HG02973 (cell line): ENCODE data around the gene XYLT1.

Experiments
- ATAC-seq: cut with Tn5 transposase; IDR thresholded peaks from one replicate; pipeline ENCODE4 v1.9.1; 2021; ENCODE audit warnings: moderate library complexity; ENCODE audit not compliant: unreplicated experiment

Gene XYLT1

DNA sequence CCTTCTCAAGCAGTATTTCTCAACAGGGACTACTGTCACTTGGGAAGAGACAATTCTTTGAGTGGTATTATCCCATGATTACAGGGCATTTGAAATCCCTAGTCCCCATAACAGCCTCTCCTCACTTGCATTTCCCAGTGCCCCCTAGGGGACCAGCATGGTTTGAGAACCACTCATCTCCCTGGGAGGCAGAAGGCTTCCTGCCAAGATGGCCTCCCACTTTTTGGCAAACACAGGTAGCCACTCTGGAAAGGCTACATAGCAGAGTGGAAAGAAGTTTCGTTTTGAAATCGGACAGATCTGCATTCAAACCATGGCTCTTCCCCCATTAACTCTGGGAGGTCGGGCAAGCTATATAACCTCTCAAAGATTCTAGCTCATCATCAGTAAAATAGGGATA, 256.8 kb downstream of the XYLT1 start:
- ATAC-seq: no peak

DNA sequence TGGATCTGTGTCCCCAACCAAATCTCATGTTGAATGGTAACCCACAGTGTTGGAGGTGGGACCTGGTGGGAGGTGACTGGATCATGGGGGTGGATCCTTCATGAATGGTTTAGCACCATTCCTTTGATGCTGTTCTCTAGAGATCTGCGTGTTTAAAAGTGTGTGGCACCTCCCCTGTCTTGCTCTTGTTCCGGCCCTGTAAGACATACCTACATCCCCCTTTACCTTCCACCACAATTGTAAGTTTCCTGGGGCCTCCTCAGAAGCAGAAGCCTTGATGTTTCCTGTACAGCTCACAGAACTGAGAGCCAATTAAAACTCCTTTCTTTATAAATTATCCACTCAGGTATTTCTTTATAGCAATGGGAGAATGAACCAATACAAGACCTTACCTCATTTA, 257.7 kb downstream of the XYLT1 start:
- ATAC-seq: no peak

DNA sequence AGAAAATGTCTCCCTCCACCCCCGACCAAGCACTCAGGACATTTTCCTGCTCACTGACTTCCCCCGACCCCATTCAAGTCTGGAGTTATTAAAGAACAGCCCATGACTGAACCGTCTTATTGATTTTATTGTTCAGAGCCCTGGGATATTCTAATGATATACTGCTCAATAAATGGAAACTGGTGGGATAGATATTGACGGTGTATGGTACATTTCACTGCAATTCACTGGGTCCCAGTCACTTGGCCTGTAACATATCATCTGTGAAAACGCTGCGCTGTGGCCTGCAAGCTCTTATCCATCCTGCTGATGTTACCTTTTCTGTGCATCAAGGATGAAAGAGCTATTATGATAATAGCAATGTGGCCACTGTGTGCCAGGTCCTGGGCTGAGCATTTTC, 258.2 kb downstream of the XYLT1 start:
- no peak for ATAC-seq

DNA sequence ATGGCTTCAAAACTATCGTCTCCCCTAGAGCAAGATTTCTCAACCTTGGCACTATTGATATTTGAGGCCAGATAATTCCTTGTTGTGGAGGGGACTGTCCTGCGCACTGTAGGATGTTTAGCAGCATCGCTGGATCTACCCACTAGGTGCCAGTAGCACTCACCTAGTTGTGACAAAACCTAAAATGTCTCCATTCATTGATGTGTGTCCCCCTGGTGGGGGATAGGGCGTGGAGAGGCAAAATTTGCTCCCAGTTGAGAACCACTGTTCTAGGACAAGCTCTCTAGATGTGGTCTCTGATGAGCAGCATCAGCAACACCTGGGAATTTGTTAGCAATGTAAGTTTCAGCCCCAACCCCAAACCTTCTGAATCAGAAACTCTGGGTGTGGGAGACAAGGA, 259.0 kb downstream of the XYLT1 start:
- no peak for ATAC-seq

DNA sequence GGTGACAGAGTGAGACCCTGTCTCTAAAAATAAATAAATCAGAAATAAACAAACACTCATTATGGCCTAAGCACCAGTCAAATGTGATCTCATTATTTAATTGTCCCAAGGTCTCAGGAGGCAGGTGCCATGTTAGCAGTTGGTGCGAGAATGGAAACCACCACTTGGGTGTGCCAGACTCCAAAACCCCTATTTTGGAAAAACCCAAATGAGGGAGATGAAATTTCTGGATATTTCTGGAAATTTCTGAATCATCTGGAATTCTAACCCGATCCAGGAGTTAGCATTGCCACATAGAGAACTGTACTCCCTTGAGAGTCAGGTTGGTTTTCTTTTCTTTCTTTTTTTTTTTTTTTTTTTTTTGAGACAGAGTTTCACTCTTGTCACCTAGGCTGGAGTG, 264.0 kb downstream of the XYLT1 start:
- ATAC-seq: no peak

DNA sequence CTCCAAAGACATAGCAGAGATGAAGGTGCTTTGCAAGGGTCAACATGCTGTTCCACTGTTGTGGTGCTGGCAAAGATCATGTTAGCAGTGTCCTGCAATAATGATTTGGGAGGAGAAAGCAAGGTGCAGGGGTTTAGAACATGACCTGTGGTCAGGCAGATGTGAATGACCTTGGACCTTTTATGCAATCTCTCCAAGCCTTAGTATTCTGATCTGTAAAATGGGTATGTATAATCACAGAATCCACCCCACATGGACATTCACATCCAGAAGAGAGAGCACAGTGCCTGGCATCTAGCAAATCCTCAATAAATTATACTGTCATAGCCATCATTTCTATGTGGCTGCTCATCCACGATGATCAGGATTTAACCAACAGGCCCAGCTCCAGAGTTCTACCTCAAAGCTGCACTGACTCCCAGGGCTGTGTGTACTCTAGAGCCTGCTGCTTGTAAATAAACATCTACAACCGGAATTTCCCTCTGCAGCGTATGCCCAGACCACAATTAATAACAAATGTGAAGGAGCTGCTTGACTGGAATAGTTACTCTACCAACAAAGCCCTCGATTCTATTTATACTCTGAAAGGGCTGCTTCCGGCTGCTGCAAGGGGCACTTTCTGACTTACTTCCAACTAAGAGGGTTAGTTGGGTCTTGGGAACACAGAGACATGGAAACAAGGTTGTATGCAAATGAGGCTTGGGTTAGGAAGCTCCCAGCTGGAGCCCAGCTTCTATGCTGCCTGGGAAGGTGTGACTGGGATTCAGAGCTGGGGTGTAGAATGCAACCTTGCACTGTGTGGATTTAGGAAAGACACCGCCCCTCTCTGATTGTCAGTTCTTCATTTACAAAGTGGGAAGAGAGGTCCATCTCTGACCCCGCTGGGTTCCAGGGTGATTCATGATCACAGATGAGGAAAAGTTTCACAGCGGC, 265.2 kb downstream of the XYLT1 start:
- ATAC-seq: no peak

DNA sequence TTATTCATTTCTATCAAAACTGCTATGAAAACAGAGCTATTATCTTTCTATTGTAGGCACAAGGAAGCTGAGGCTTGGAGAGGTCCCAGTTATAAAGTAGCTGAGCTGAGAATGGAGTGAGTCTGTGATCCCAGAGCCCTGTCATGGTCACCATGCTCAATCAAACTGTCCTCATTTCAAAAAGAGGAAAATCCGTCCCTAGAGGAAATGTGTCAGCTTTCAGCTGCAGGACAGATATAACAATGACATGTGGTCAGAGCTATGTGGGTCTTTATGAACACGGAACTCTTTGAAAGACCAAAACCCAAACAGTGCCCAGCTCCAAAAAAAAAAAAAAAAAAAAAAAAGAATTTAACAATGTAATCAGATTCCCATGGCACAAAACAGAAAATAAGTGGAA, 266.1 kb downstream of the XYLT1 start:
- no peak for ATAC-seq

DNA sequence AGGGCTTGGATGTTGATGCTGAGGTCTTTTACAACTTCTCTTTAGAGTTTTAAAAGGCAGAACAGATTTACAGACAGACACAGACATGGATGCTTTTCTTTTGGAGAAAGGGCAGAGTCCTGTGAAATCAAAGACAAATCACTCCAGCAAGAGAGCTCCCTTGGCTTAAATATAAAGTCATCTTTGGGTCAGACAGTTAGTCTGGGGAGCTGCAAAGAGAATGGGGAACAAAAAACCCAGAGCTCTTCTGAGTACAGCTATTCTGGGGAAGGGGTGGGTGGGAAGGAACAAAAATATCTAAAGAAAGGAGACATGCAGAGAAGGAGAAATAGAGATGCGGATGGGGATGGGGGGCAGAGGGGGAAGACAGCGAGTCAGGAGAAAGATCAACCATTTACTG, 266.6 kb downstream of the XYLT1 start:
- ATAC-seq: no peak

DNA sequence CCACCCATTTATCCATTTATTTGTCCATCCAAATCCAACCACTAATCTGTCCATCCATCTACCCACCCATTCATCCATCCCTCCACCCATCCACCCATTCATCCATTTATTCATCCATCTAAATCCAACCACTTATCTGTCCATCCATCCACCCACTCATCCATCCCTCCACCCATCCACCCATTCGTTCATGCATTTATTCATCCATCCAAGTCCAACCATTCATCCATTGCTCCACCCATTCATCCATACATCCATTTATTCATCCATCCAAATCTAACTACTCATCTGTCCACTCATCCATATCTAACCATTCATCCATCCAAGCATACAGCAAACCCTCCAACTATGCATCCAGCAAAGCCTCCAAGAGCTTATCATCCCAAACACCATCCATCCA, 267.3 kb downstream of the XYLT1 start:
- no peak for ATAC-seq

DNA sequence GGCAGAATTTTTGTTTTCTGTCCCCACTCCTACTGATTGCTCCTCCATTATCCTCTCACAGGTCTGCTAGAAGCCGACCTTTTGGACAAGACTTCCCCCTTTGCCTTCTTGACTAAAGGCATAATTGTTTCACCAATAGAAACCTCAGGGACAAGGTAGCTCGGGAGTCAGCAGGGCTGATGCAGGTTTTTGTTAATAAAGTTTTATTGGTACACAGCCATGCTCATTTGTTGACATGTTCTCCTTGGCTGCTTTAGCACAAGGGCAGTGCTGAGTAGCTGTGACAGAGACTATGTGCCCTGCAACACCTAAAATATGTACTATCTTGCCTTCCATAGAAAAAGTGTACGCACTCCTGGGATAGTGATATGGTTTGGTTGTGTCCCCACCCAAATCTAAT, 271.6 kb downstream of the XYLT1 start:
- no peak for ATAC-seq

DNA sequence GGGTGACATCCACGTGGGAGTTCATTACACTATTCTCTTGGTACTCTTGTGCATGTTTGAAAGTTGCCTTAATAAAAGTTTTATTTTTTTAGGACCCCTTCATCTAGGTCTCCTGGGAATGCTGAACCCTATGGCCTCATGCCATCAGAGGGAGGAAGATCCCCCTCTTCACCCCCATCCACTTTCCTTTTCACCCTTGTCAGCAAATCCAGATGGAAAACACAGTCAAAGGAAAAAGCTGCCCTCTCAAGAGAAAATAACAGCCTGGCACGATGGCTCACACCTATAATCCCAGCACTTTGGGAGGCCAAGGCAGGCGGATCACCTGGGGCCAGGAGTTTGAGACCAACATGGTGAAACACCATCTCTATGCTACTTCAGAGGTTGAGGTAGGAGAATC, 274.2 kb downstream of the XYLT1 start:
- ATAC-seq: no peak

DNA sequence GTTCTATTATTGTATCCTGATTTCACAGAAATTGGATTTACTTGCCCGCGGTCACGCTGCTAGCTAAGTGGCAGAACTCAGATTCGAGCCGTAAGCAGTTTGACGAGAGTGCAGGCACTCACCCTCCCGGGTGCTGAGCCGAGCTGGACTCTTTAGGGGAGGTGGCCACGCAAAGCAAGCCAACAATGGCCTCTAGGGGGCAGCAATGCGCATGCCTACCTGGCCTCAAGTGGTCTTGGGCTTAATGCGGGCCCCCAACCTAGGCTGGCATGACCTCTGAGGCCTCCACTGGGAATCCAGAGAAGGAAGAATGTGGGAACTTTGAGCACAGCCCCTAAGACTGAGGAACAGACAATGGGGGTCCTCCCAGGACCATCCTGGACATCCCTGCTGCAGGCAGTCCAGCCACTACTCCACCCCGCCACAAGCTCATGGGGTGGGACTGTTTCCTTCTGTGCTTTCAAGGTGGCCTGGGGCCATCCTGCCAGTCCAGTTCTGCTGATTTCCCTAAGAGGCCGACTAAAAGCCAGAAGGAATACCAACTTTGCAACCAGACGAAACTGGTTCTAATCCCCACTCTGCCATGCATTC, 276.5 kb downstream of the XYLT1 start:
- ATAC-seq: no peak

DNA sequence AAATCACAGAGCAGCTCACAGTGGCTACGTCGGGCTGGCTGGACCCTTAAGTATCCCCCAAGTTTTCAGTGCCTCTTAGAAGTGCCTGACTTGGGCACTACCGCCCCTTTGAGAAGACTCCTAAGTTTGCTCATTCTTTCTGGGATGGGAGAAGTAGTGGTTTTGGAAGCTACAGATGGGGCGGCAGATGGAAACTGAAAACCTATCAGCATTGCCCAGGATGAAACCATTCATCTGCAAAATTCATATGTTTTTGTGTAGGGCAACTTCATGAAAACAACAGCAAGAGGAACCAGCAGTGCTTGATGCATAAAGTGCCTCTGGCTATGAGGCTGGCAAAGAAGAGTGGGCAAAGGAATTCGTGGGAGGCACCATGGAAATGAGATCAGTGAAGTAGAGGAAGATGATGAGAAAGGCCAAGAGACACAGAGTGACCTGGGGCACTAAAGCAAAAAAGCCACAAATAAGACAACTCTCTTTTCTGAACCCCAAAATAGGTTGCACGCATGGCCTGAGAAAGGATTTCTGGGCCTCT, 277.1 kb downstream of the XYLT1 start:
- ATAC-seq: no peak

DNA sequence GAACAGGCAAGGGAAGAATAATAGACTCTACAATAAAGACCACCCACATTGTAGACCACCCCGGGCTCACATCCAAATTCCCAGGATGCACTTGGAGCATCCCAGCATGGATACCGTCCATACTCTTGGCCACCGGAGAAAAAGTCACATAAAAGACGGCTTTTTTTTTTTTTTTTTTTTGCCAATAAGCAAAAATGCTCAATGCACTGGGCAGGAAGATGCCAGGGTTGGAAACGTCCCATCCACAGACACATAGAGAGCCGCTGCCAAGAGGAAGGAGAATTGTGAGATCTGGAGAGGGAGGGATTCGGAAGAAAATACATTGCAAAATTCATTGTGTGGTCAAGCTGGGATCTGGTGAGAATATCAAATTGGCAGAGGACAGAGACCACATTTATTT, 286.7 kb downstream of the XYLT1 start:
- no peak for ATAC-seq

DNA sequence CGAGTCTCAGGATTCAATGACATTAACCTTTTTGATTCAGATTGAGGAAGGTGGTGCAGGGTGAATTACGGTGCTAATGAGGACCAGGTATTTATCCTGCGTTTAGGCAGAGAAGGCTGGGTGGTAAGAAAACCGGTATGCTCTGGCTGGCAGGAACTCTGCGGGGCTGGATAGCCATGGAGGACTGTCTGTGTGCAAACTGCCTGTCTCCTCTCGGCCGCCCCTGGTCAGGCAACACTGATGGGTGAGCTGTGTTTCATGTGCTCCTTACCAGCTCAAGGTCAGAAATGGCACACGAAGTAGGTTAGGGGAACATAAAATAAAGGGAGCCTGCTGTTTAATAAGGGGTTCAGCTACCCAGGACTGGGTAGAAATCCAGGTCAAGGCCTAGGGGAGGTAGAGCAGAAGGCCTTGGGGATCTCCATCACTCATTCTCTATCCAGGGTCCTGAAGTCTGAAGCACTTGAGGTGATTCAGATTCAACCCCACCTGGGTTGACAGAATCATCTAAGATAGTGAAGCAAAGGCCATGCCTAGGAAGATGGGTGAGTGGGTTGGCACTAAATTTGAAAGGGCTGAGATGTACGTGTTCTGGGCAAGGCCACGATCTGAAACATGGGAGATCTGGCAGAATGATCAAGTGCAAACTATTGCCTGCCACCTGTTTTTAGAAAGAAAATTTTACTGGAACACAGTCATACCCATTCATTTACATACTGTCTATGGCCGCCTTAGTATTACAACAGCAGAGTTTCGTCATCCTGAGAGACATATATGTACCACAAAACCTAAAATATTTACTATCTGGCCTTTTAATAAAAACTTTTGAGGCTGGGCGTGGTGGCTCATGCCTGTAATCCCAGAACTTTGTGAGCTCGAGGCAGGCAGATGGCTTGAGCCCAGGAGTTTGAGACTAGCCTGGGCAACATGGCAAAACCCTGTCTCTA, 292.5 kb downstream of the XYLT1 start:
- ATAC-seq: no peak

DNA sequence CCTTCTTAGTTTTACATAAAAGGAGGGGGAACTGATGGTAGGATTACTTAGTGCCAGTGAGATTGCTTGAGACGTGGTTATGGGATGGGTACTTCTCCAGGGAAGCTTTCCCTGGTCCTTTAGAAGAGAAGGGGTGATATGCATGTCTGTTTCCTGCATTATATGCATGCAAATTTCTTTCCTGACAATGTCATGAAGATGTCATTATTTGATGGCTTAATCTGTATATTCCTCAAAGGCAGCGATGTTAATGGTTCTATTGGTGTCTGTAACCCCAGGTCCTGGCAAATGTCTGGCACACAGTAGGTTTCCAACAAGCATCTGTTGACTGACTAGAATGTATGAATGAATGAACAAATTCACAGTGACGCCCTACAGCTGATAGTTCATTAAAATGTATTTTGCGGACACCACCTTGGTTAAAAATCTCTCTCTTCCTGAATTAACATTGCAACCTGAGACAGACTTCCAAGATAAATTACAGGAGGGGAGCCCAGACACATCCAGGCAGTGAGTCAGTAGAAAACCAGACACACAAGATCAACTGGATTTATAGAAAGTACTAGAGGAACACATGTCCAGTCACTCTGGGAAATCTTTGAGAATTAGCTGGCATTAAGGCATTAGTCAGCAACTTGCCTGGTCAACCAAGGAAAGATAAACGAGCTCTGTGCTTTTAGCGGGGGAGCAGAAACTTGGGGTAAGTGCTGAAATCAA, 293.4 kb downstream of the XYLT1 start:
- no peak for ATAC-seq

DNA sequence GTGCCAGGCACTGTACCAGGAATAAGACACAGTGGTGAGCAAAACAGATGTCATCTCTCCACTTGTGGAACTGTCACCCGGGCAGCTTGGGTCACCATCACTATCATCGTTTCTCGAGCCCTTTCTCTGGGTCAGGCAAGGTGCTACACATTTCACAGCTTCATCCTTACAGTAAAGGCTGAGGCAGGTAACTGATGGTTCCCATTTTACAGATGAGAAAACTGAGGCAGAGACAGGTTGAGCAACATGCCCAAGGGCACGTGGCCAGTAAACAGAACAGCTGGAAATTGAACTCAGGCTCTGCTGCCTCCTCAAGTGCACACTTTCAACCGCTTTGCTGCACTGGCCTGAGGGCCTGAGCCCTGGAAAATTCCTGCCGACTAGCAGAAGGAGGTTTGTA, 294.6 kb downstream of the XYLT1 start:
- no peak for ATAC-seq

DNA sequence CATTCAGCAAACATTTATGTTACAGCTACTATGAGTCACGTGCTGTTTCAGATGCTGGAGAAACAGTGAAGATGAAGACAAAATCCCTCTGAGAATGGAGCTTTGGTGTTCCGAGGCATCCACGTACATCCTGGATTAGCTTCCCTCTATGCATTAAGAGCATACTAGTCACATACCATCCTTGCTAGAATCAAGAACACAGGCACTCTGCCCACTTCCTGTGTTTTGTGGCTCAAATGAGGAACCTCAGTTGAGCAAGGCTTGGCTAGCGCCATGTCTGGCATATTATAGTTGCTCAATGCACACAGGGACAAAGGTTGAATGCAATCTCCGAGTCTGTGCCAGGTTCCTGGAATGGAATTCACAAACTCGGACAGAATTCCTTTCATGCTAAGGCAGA, 297.5 kb downstream of the XYLT1 start:
- no peak for ATAC-seq

DNA sequence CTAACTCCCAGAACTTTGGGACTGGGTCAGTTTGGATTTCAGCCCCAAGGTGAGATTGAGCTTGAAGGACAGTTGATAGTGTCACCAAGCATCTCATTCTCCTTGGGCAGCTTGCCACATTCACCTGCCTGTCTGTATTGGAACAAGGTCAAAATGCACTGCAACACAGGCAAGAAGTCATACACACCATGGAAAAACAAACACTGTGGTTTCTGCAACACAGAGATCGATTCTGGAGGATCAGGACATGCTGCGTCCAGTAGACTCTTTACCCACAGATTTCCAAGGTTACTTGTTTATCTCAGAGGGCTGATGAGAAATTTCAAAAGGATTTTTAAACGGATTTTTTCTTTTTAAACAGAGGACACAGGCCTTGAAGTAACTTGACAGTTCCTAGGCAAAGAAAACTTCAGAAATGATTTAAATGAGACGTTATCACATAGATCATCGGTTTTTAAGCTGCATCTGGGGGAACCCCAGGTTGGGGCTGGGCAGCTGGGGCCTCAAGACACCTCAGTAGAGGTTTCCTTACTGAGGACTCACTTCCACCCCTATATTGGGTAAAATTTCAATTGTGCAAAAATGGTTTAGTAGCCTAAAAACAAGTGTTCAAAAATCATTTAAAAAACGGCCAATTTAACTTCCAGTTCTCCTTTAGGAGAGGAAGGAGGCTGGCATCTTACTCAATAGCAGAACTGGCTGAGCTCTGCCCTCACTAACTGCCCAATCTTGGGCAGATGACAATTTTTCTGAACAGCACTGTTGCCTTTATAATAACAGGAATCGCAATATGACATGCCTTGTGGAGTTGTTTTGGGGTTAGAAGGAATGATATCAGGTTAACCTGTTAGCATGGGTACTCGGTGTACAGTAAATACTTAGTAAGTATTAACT, 299.3 kb downstream of the XYLT1 start:
- ATAC-seq: no peak

DNA sequence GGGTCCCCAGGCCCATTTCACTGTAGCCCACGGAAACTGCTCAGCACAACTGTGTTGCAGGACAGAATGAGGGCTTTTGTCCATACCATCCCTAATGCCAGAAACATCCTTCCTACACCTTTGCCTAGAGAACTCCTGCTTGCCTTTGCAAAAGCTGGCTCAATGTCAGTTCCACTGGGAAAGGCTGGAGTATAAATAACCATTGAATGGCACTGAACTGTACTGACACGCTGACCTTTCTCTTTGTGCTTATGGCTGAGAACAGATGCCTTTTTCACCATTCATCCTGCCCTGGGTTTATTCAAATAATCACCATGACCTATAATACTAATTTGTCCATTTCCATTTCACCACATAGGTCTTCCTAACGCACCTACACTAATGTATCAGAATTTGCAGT, 300.3 kb downstream of the XYLT1 start:
- ATAC-seq: no peak
